Thyroid gland (tissue), 4 donors: ENCODE data around the gene CDH6. TPM values are rescaled to one million over a fixed set of nuclear protein-coding genes. Genes with fewer than 3 reads are reported as not detected.

Source experiments
- DNase-seq, 2 donors: peaks; one replicate each; pipeline ENCODE4 v3.0.0-alpha.2; 2019
- H3K27ac ChIP-seq, 3 donors: fragments of 200-600 bp; sonication (generic); 1 replicate in 2 of 3; 2 replicates in 1 of 3; pipeline ENCODE4 v1.5.1; 2016 to 2019; ENCODE audit warnings: mild to moderate bottlenecking in 1 of 3, moderate library complexity in 1 of 3
- H3K27me3 ChIP-seq: fragments of 200-600 bp; sonication (generic); one replicate; pipeline ENCODE4 v1.5.1; 2019
- H3K36me3 ChIP-seq, 2 donors: fragments of 200-600 bp; sonication (generic); one replicate each; pipeline ENCODE4 v1.5.1; 2016 to 2019
- H3K4me1 ChIP-seq, 2 donors: fragments of 200-600 bp; sonication (generic); one replicate each; pipeline ENCODE4 v1.5.1; 2017 to 2019
- H3K4me3 ChIP-seq, 3 donors: fragments of 200-600 bp; sonication (generic); replicated peaks in 1 of 3; 1 replicate in 2 of 3; 2 replicates in 1 of 3; pipeline ENCODE4 v1.5.1; 2016; ENCODE audit warnings: mild to moderate bottlenecking in 1 of 3
- H3K9me3 ChIP-seq: fragments of 200-600 bp; sonication (generic); one replicate; pipeline ENCODE4 v1.5.1; 2017
- CTCF ChIP-seq, 6 experiments: fragments of 200-600 bp in 3 of 6; fragments of 450-650 bp in 3 of 6; sonication (generic) in 3 of 6; IDR thresholded peaks; one replicate each; pipeline ENCODE4 v1.5.1; 2016 to 2019; ENCODE audit warnings: antibody characterized with exemption in 6 of 6, mild to moderate bottlenecking in 2 of 6, inconsistent platforms in 1 of 6, moderate library complexity in 1 of 6
- POLR2A ChIP-seq, 2 donors: fragments of 450-650 bp; IDR thresholded peaks; one replicate each; pipeline ENCODE4 v1.6.1; 2017; ENCODE audit warnings: antibody characterized with exemption in 2 of 2, mild to moderate bottlenecking in 2 of 2, moderate library complexity in 1 of 2
- WGBS, 2 donors: methylation state at CpG; one replicate each; pipeline ENCODE4 v1.1.5; 2017; 5-methylcytosine and 5-hydroxymethylcytosine counted together
- intact Hi-C: fragments of 100-400 bp; cut with DNase I; formaldehyde crosslinking; loops from one replicate; pipeline ENCODE4 v1.15.1; 2023
- total RNA-seq, 4 donors: library from RNA; depleted of rRNA; stranded (reverse); fragments of >200 nt; gene quantifications; one replicate each; pipeline ENCODE4 v1.2.3, GENCODE V29; 2016

The CDH6 gene
- total RNA-seq, 4 donors from 2014 or later = 1.0 to 3.0 (median 2.2) TPM

- Histone ChIP-seq H3K9me3 (no peaks in the 10 kb centered on the region), H3K36me3 (no peaks in the 10 kb centered on the region), H3K4me3 (no peak overlapping the region), H3K27ac (no peak overlapping the region), H3K4me1 (no peaks in the 10 kb centered on the region), H3K27me3 (no peaks in the 10 kb centered on the region)
- intact Hi-C loops = no loop called here
- DNase-seq = no peak
- WGBS, 2 donors = 89 to 90% methylated on average over 6 of the region's 6 CpGs
- TF ChIP-seq CTCF (IDR thresholded peaks at IDR 0.05) (no peak), POLR2A (IDR thresholded peaks at IDR 0.05) (no peak)
These were observed 183.9 kb downstream of the CDH6 start for GRCh38 chr5:31377274-31377946.

- Histone ChIP-seq H3K4me3 (no peak overlapping the region), H3K27me3 (no peaks in the 10 kb centered on the region), H3K4me1 (no peaks in the 10 kb centered on the region), H3K36me3 (no peaks in the 10 kb centered on the region), H3K27ac (no peak overlapping the region), H3K9me3 (no peaks in the 10 kb centered on the region)
- TF ChIP-seq CTCF (IDR thresholded peaks at IDR 0.05) (no peak), POLR2A (IDR thresholded peaks at IDR 0.05) (no peak)
- no peak for DNase-seq
- intact Hi-C loops = no loop called here
These were observed 184.7 kb downstream of the CDH6 start for GRCh38 chr5:31378136-31378535.
